ENCODE data around the gene ARMH1.

The ARMH1 gene

GRCh38 chr1:44670751-44671640, 3.5 kb upstream of the ARMH1 start:
- no peak for DNase-seq (ENCODE audit: low read depth)

- no peak for DNase-seq (ENCODE audit: low read depth)
These were observed 2.1 kb upstream of the ARMH1 start for GRCh38 chr1:44672254-44672955.

- DNase-seq (ENCODE audit: low read depth) = no peak
These were observed 1.4 kb upstream of the ARMH1 start for GRCh38 chr1:44672961-44673674.

GRCh38 chr1:44673675-44674112, 820 bp upstream of the ARMH1 start:
- DNase-seq (ENCODE audit: low read depth) = no peak

- DNase-seq (ENCODE audit: low read depth) = no peak
These were observed 672 bp downstream of the ARMH1 start for GRCh38 chr1:44675186-44675585.

- no peak for DNase-seq (ENCODE audit: low read depth)
These were observed 2.1 kb downstream of the ARMH1 start for GRCh38 chr1:44676484-44677200.

- DNase-seq (ENCODE audit: low read depth) = no peak
These were observed 2.8 kb downstream of the ARMH1 start for GRCh38 chr1:44677201-44677766.

- no peak for DNase-seq (ENCODE audit: low read depth)
These were observed 3.6 kb downstream of the ARMH1 start for GRCh38 chr1:44678120-44678519.

- DNase-seq (ENCODE audit: low read depth) = no peak
These were observed 4.1 kb downstream of the ARMH1 start for GRCh38 chr1:44678626-44679025.

- DNase-seq (ENCODE audit: low read depth) = no peak
These were observed 5.0 kb downstream of the ARMH1 start for GRCh38 chr1:44679468-44679867.

GRCh38 chr1:44681905-44682882, 7.7 kb downstream of the ARMH1 start:
- DNase-seq (ENCODE audit: low read depth) = no peak

- DNase-seq (ENCODE audit: low read depth) = no peak
These were observed 8.4 kb downstream of the ARMH1 start for GRCh38 chr1:44682883-44683265.

- no peak for DNase-seq (ENCODE audit: low read depth)
These were observed 10.0 kb downstream of the ARMH1 start for GRCh38 chr1:44684525-44684924.

GRCh38 chr1:44685218-44685617, 10.7 kb downstream of the ARMH1 start:
- no peak for DNase-seq (ENCODE audit: low read depth)

GRCh38 chr1:44685881-44686280, 11.4 kb downstream of the ARMH1 start:
- no peak for DNase-seq (ENCODE audit: low read depth)

GRCh38 chr1:44688760-44689446, 14.4 kb downstream of the ARMH1 start:
- no peak for DNase-seq (ENCODE audit: low read depth)

GRCh38 chr1:44689447-44689765, 14.9 kb downstream of the ARMH1 start:
- DNase-seq (ENCODE audit: low read depth) = no peak

- DNase-seq (ENCODE audit: low read depth) = no peak
These were observed 18.6 kb downstream of the ARMH1 start for GRCh38 chr1:44693159-44693558.

GRCh38 chr1:44693900-44694299, 19.4 kb downstream of the ARMH1 start:
- no peak for DNase-seq (ENCODE audit: low read depth)

- no peak for DNase-seq (ENCODE audit: low read depth)
These were observed 20.5 kb downstream of the ARMH1 start for GRCh38 chr1:44694863-44695478.

Data from stimulated activated CD8-positive, alpha-beta memory T cell treated with anti-CD3 and anti-CD28 coated beads, Interleukin-7, amount 100 ng/mL, for 24 hours (primary cell).